K562 (cell line): ENCODE measurements around the gene SPDYE16. TPM values are rescaled to one million over a fixed set of nuclear protein-coding genes. Genes with fewer than 3 reads are reported as not detected.
"Not testable (repeated sequence)": the region's sequence is repeated elsewhere in the genome, so short reads cannot be mapped to it uniquely, and the experiment has no call there.

Experiments used
- ATAC-seq: fragments of 200-7000 bp; cut with Tn5 transposase; 3 replicates; pipeline ENCODE4 v1.9.1; 2020; ENCODE audit warnings: moderate library complexity
- BruUV-seq: library from RNA; stranded (reverse); fragments of 400-500 nt; replicated peaks from 2 replicates; lab custom pipeline; 2021; lab: Mats Ljungman, UMichigan
- CTCF ChIA-PET: fragments of 300-600 bp; formaldehyde crosslinking; extraction: SDS; loops from one replicate; lab custom pipeline; 2021; ENCODE audit warnings: low intra/inter-chr PET ratio; lab: Yijun Ruan, JAX
- POLR2A ChIA-PET: fragments of 300-600, 350-650 bp; sonication (Branson Sonifier 250); formaldehyde crosslinking; extraction: SDS; loops from one replicate; lab custom pipeline; 2021; ENCODE audit warnings: antibody characterized with exemption, inconsistent platforms; lab: Yijun Ruan, JAX
- DNase-seq, 4 experiments: peaks; one replicate each; pipeline versions ENCODE4 v3.0.0 to v3.0.0-alpha.2; 2011 to 2018; ENCODE audit warnings: low spot score in 3 of 4, mixed read lengths in 3 of 4; ENCODE audit errors: extremely low read depth in 1 of 4
- FAIRE-seq: peaks from 2 replicates; lab custom pipeline; 2011; peaks lifted over from hg19 to GRCh38; lab: Jason Lieb, UNC
- H2AFZ ChIP-seq: 2 replicates; pipeline ENCODE4 v1.6.0; 2011; ENCODE audit warnings: low read depth, low read length, control low read depth, inconsistent platforms
- H3K27ac ChIP-seq: fragments of 200-600 bp; 3 replicates; pipeline ENCODE4 v1.8.0; 2011; ENCODE audit warnings: low read depth, mild to moderate bottlenecking, control low read depth, inconsistent platforms, low read length, moderate library complexity, mixed read lengths; ENCODE audit errors: extremely low read depth
- H3K27me3 ChIP-seq, 2 experiments: fragments of 300-600 bp in 1 of 2; 2 replicates in 1 of 2; 3 replicates in 1 of 2; pipeline versions ENCODE4 v1.6.0 to v1.8.0; 2011; ENCODE audit warnings: inconsistent platforms in 2 of 2, low read length in 2 of 2, mild to moderate bottlenecking in 1 of 2, mixed read lengths in 1 of 2, moderate library complexity in 1 of 2; ENCODE audit not compliant: control insufficient read depth in 2 of 2, insufficient read depth in 2 of 2
- H3K36me3 ChIP-seq: fragments of 300-600 bp; 3 replicates; pipeline ENCODE4 v1.8.0; 2011; ENCODE audit warnings: mild to moderate bottlenecking, low read length, inconsistent platforms; ENCODE audit not compliant: control insufficient read depth, insufficient read depth
- H3K4me1 ChIP-seq, 2 experiments: fragments of 200-600 bp in 1 of 2; replicated peaks in 1 of 2; 2 replicates in 1 of 2; 3 replicates in 1 of 2; pipeline versions ENCODE4 v1.5.1 to v1.8.0; 2011; ENCODE audit warnings: inconsistent platforms in 2 of 2, low read length in 2 of 2, mild to moderate bottlenecking in 1 of 2, mixed read lengths in 1 of 2, moderate library complexity in 1 of 2; ENCODE audit not compliant: control insufficient read depth in 2 of 2, insufficient read depth in 2 of 2
- H3K4me2 ChIP-seq: 2 replicates; pipeline ENCODE4 v1.6.1; 2011; ENCODE audit warnings: low read length, control low read depth, inconsistent platforms, mixed read lengths; ENCODE audit not compliant: insufficient read depth
- H3K4me3 ChIP-seq: fragments of 200-600 bp; sonication (generic), shearing (Covaris generic); 2 replicates; pipeline ENCODE4 v1.5.1; 2016; ENCODE audit warnings: control low read depth, inconsistent platforms
- H3K79me2 ChIP-seq: fragments of 200-600 bp; 3 replicates; pipeline ENCODE4 v1.8.0; 2011; ENCODE audit warnings: low read length, inconsistent platforms; ENCODE audit not compliant: control insufficient read depth, insufficient read depth
- H3K9ac ChIP-seq, 2 experiments: 2 replicates each; pipeline versions ENCODE4 v1.6.0 to v1.6.1; 2011; ENCODE audit warnings: low read depth in 2 of 2, low read length in 2 of 2, control low read depth in 1 of 2, inconsistent platforms in 1 of 2, mild to moderate bottlenecking in 1 of 2, mixed read lengths in 1 of 2; ENCODE audit not compliant: insufficient read depth in 1 of 2
- H3K9me1 ChIP-seq: one replicate; pipeline ENCODE4 v1.6.0; 2011; ENCODE audit warnings: inconsistent platforms, mild to moderate bottlenecking, low read length, moderate library complexity; ENCODE audit not compliant: control insufficient read depth, insufficient read depth
- H3K9me3 ChIP-seq: replicated peaks from 2 replicates; pipeline ENCODE4 v1.5.1; 2011; ENCODE audit warnings: low read depth, low read length, inconsistent platforms; ENCODE audit not compliant: control insufficient read depth, insufficient read depth
- H4K20me1 ChIP-seq: replicated peaks from 2 replicates; pipeline ENCODE4 v1.6.1; 2011; ENCODE audit warnings: low read length, inconsistent platforms, mixed read lengths; ENCODE audit not compliant: control insufficient read depth, insufficient read depth
- WGBS: fragments of 100-300 bp; shearing (Covaris generic); methylation state at CpG from one replicate; pipeline ENCODE4 v1.1.6; 2016; ENCODE audit warnings: low coverage, mixed read lengths; ENCODE audit not compliant: insufficient coverage; ENCODE audit errors: missing lambda C conversion rate; 5-methylcytosine and 5-hydroxymethylcytosine counted together
- in situ Hi-C: fragments of 300-500 bp; cut with MboI; formaldehyde crosslinking; loops from 4 replicates; pipeline ENCODE4 v1.15.0; 2018; ENCODE audit warnings: inconsistent platforms, mixed read lengths
- intact Hi-C: fragments of 100-400 bp; cut with micrococcal nuclease; formaldehyde crosslinking; loops from 2 replicates; pipeline ENCODE4 v1.14.2; 2022
- polyA plus RNA-seq, 8 experiments: library from polyadenylated mRNA; depleted of rRNA in 4 of 8; stranded (reverse) in 5 of 8; unstranded in 3 of 8; fragments of >200 nt; fragmentation: Nextera tagmentation in 2 of 8; fragmentation: Illumina TruSeq in 1 of 8; extraction: Ambion mirVana in 2 of 8; extraction: Trizol in 1 of 8; gene quantifications; 2 replicates each; pipeline versions ENCODE4 v1.2.1 to v1.2.3, GENCODE V29; 2011 to 2014; ENCODE audit warnings: inconsistent platforms in 1 of 8, missing spikeins in 1 of 8
- total RNA-seq, 7 experiments: library from RNA; depleted of rRNA in 6 of 7; stranded (reverse); fragments of >200 nt in 6 of 7; fragmentation: Illumina TruSeq in 2 of 7; extraction: Trizol in 2 of 7; gene quantifications; 2 replicates each; pipeline versions ENCODE4 v1.2.1 to v1.2.3, GENCODE V29; 2011 to 2021; ENCODE audit warnings: low replicate concordance in 1 of 7
- TF ChIP-seq, protein P1 (sequence below), 2 experiments: fragments of 450-650 bp; conservative IDR thresholded peaks; 2 replicates each; pipeline ENCODE4 v1.6.1; 2017; ENCODE audit warnings: mild to moderate bottlenecking in 2 of 2, moderate library complexity in 2 of 2

The SPDYE16 gene
- total and polyA plus RNA-seq, 9 of the 15 experiments (the other 6 are each of a cell fraction or from before 2014, with no cell fraction given), result 0.04 to 0.13 (median 0.06) TPM; not detected in 4

GRCh38 chr7:76549025-76549854 lies 6.1 kb upstream of the SPDYE16 start (continued):
- TF ChIP-seq, protein P1, sequence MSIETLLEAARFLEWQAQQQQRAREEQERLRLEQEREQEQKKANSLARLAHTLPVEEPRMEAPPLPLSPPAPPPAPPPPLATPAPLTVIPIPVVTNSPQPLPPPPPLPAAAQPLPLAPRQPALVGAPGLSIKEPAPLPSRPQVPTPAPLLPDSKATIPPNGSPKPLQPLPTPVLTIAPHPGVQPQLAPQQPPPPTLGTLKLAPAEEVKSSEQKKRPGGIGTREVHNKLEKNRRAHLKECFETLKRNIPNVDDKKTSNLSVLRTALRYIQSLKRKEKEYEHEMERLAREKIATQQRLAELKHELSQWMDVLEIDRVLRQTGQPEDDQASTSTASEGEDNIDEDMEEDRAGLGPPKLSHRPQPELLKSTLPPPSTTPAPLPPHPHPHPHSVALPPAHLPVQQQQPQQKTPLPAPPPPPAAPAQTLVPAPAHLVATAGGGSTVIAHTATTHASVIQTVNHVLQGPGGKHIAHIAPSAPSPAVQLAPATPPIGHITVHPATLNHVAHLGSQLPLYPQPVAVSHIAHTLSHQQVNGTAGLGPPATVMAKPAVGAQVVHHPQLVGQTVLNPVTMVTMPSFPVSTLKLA (conservative IDR thresholded peaks at IDR 0.05), result peak; percentile 87 to 93

DNA sequence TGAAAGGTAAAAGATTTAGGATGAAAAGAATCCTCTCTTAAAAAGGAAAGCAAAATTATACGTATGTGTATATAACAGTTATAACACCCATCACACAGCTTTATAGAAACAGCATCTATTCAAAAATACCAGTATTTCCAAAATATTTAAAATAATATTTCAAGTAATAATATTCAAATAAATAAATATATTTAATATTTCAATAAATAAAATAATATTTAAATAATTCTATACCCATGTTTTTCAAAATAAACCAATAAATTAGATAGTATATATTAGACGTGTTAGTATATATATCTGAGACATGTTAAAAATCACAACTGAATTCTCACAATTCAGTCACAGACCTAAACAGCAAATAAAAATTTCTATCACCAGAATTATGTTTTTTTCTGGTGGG lies 11.5 kb downstream of the SPDYE16 start:
- H3K27me3 ChIP-seq, CTCF ChIA-PET, H3K4me3 ChIP-seq, H4K20me1 ChIP-seq, H2AFZ ChIP-seq, in situ Hi-C loops, ATAC-seq, DNase-seq, H3K9me1 ChIP-seq, H3K27ac ChIP-seq, BruUV-seq, H3K4me2 ChIP-seq, H3K36me3 ChIP-seq, FAIRE-seq, H3K79me2 ChIP-seq, H3K9me3 ChIP-seq, H3K9ac ChIP-seq, intact Hi-C loops, POLR2A ChIA-PET, H3K4me1 ChIP-seq: not testable (repeated sequence)
- WGBS, result 12% methylated on average over 2 of the region's 2 CpGs
